GM06990 (cell line): ENCODE data around the gene FTO.

ENCODE experiments used
- DNase-seq: peaks from one replicate; pipeline ENCODE4 v3.0.0-alpha.2; 2011; ENCODE audit not compliant: insufficient read length; ENCODE audit errors: extremely low read depth
- H3K27me3 ChIP-seq: replicated peaks from 2 replicates; pipeline ENCODE4 v1.6.0; 2011; ENCODE audit warnings: low read length; ENCODE audit not compliant: control insufficient read depth, insufficient read depth
- H3K36me3 ChIP-seq: 2 replicates; pipeline ENCODE4 v1.5.1; 2011; ENCODE audit warnings: low read length; ENCODE audit not compliant: control insufficient read depth, insufficient read depth
- H3K4me3 ChIP-seq: replicated peaks from 2 replicates; pipeline ENCODE4 v1.5.1; 2011; ENCODE audit warnings: low read depth, mild to moderate bottlenecking, control low read depth, low read length
- CTCF ChIP-seq: IDR thresholded peaks from 2 replicates; pipeline ENCODE4 v1.5.1; 2011; ENCODE audit warnings: low read length, control low read depth, mild to moderate bottlenecking, inconsistent platforms; ENCODE audit not compliant: insufficient read depth, poor library complexity, severe bottlenecking

Gene FTO

GRCh38 chr16:53804467-53804866 is 100.5 kb downstream of the FTO start:
- Histone ChIP-seq H3K4me3 (no peak overlapping the region), H3K27me3 (no peaks in the 10 kb centered on the region), H3K36me3 (no peaks in the 10 kb centered on the region)
- no peak for TF ChIP-seq CTCF
- no peak for DNase-seq

DNA sequence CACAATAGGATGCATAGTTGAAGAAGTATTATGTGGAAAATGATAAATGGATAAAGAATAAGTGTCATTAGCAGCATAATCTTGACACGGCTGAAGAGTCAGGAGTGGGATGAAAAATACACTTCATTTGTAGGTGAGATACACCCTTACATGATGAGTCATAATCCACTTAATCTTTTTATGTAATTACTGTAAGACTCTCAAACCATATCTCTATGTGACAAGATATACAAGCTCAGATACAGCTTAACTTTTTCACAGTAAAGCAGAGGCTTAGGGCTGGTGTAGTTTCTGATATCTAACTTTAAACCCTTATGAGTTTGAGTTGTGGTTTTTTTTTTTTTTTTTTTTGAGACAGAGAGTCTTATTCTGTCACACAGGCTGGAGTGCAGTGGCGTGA is 101.2 kb downstream of the FTO start:
- Histone ChIP-seq H3K36me3 (no peaks in the 10 kb centered on the region), H3K4me3 (no peak overlapping the region), H3K27me3 (no peaks in the 10 kb centered on the region)
- TF ChIP-seq CTCF, result no peak
- DNase-seq, result no peak

DNA sequence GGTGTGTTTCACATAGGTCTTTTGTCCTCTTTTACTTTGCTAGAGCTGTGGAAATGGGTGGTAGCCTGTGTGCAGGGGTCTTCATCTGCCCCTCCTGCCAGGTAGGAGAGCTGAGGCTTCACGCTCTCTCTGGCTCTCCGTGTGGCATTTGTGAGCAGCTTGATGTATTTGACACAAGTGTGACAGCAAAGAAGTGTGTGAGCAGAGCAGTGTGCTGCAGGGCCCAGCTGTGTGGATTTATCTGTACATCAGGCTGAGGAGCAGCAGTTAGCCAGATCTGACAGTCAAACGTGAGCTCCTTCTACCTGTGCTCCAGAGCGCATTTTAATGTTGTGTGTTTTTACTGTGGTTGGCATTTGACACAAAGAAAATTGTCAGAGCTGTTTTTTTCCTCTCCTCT is 101.8 kb downstream of the FTO start:
- no peak for DNase-seq
- no peaks in the 10 kb centered on the region for H3K36me3 ChIP-seq
- no peaks in the 10 kb centered on the region for H3K27me3 ChIP-seq
- no peak for TF ChIP-seq CTCF
- H3K4me3 ChIP-seq, result no peak overlapping the region

DNA sequence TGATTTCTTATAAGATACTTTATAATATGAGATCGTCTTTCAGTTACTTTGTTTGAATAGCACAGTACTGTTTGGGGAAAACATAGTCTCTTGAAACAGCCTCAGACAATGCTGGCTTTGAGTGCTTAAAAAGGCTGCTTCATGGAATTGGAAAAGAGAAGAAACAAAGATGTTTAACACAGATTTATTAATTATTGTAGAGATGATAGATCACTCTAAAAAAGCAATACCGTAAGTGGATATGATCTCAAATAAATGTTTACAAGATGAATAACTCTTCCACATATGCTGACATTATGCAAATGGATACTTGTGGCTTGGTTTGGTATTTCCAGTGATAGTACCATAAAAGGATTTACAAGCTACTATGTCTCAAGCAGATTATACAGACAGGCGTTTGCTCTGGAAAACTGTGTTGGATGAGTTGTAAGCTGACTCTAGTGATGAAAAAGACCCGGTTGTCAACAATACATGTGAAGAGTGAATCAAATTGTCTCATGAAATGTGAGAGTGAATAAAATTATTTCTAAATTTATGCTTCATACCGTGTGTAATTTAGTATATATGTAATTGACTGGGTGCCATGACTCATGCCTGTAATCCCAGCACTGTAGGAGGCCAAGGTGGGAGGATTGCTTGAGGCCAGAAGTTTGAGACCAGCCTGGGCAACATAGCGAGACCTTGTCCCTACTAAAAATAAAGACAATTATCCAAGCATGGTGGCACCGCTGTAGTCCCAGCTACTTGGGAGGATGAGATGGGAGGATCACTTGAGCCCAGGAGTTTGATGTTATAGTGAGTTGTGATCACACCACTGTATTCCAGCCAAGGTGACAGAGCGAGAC is 105.4 kb downstream of the FTO start:
- H3K36me3 ChIP-seq, result no peaks in the 10 kb centered on the region; the same call in 1 of the 2 replicates
- no peaks in the 10 kb centered on the region for H3K27me3 ChIP-seq
- TF ChIP-seq CTCF, result no peak
- DNase-seq, result no peak
- no peak overlapping the region for H3K4me3 ChIP-seq

- no peak for TF ChIP-seq CTCF
- Histone ChIP-seq H3K36me3 (no peaks in the 10 kb centered on the region; the same call in 1 of the 2 replicates), H3K27me3 (no peaks in the 10 kb centered on the region), H3K4me3 (no peak overlapping the region)
- no peak for DNase-seq
These were observed 109.0 kb downstream of the FTO start for GRCh38 chr16:53812914-53813313.
